GM21737 (cell line): ENCODE data around the gene PTK6.
"Not testable (repeated sequence)": the region's sequence is repeated elsewhere in the genome, so short reads cannot be mapped to it uniquely, and the experiment has no call there.

ENCODE experiments used
- ATAC-seq: cut with Tn5 transposase; IDR thresholded peaks from one replicate; pipeline ENCODE4 v1.9.1; 2021; ENCODE audit warnings: mild to moderate bottlenecking, moderate library complexity; ENCODE audit not compliant: unreplicated experiment

The PTK6 gene

GRCh38 chr20:63483834-63484233, 53.3 kb downstream of the PTK6 start:
- no peak for ATAC-seq

- no peak for ATAC-seq
Measured at GRCh38 chr20:63482021-63482587, 55.1 kb downstream of the PTK6 start.

GRCh38 chr20:63481503-63481902, 55.7 kb downstream of the PTK6 start:
- ATAC-seq = no peak

- not testable (repeated sequence) for ATAC-seq
Measured at GRCh38 chr20:63479695-63480419, 57.3 kb downstream of the PTK6 start.

GRCh38 chr20:63478346-63479302, 58.6 kb downstream of the PTK6 start:
- ATAC-seq = no peak
